K562 (cell line): ENCODE measurements around the gene POLL. TPM values are rescaled to one million over a fixed set of nuclear protein-coding genes. Genes with fewer than 3 reads are reported as not detected.

Source experiments
- ARID1B ChIP-seq: fragments of 450-650 bp; IDR thresholded peaks from 2 replicates; pipeline ENCODE4 v1.6.1; 2016; ENCODE audit warnings: antibody characterized with exemption, mild to moderate bottlenecking, inconsistent platforms
- CUX1 ChIP-seq: fragments of 200-800 bp; sonication (Bioruptor generic); IDR thresholded peaks from 2 replicates; pipeline ENCODE4 v1.6.1; 2016; ENCODE audit warnings: missing genetic modification characterization, missing compliant biosample characterization
- FOXO4 ChIP-seq: fragments of 450-650 bp; formaldehyde crosslinking; IDR thresholded peaks from 2 replicates; pipeline ENCODE4 v1.4.0; 2020; ENCODE audit warnings: mild to moderate bottlenecking, moderate library complexity
- HNRNPH1 ChIP-seq: fragments of 200-400 bp; formaldehyde crosslinking; optimal IDR thresholded peaks from 2 replicates; pipeline ENCODE3; 2017; ENCODE audit warnings: low read depth, mild to moderate bottlenecking, low read length, moderate library complexity
- LARP7 ChIP-seq: fragments of 450-650 bp; IDR thresholded peaks from 2 replicates; pipeline ENCODE4 v1.6.1; 2016
- NFIC ChIP-seq: fragments of 450-650 bp; IDR thresholded peaks from 2 replicates; pipeline ENCODE4 v1.6.1; 2017; ENCODE audit warnings: mild to moderate bottlenecking, inconsistent platforms
- NFIX ChIP-seq: fragments of 250-450 bp; sonication (Bioruptor Pico); IDR thresholded peaks from 2 replicates; pipeline ENCODE4 v1.4.0; 2020; ENCODE audit warnings: low read depth, mild to moderate bottlenecking, moderate library complexity
- PBX2 ChIP-seq, 2 experiments: IDR thresholded peaks in 1 of 2; conservative IDR thresholded peaks in 1 of 2; 2 replicates each; pipeline ENCODE4 v1.6.1; 2016; ENCODE audit warnings: low read depth in 2 of 2, mild to moderate bottlenecking in 1 of 2, missing compliant biosample characterization in 1 of 2, missing genetic modification characterization in 1 of 2, moderate library complexity in 1 of 2
- PKNOX1 ChIP-seq: fragments of 450-650 bp; IDR thresholded peaks from 2 replicates; pipeline ENCODE4 v1.6.1; 2016
- RAD21 ChIP-seq, 2 experiments: fragments of 250-450 bp in 1 of 2; fragments of 450-650 bp in 1 of 2; sonication (Bioruptor Pico) in 1 of 2; formaldehyde crosslinking in 1 of 2; IDR thresholded peaks in 1 of 2; conservative IDR thresholded peaks in 1 of 2; 2 replicates each; pipeline versions ENCODE4 v1.4.0 to v1.8.0; 2020 to 2022; ENCODE audit warnings: mild to moderate bottlenecking in 2 of 2, moderate library complexity in 1 of 2
- RFX5 ChIP-seq: IDR thresholded peaks from 2 replicates; pipeline ENCODE4 v1.6.1; 2011; ENCODE audit warnings: low read depth, mild to moderate bottlenecking, improper control_type of control experiment, low read length
- SMAD1 ChIP-seq: fragments of 150-350 bp; IDR thresholded peaks from 2 replicates; pipeline ENCODE4 v1.6.1; 2014; ENCODE audit warnings: low read length, low read depth; ENCODE audit not compliant: partially characterized antibody
- STAT5B ChIP-seq: fragments of 250-450 bp; sonication (Bioruptor Pico); IDR thresholded peaks from 2 replicates; pipeline ENCODE4 v1.8.0; 2021; ENCODE audit warnings: mild to moderate bottlenecking, inconsistent platforms
- TEAD1 ChIP-seq, 2 experiments: fragments of 450-650 bp in 1 of 2; sonication (generic) in 1 of 2; formaldehyde crosslinking; IDR thresholded peaks; 2 replicates each; pipeline versions ENCODE4 v1.4.0 to v1.8.0; 2020 to 2022; ENCODE audit warnings: mild to moderate bottlenecking in 2 of 2, missing genetic modification reagents in 1 of 2
- TEAD4 ChIP-seq, 2 experiments: sonication (generic) in 1 of 2; formaldehyde crosslinking in 1 of 2; IDR thresholded peaks; 2 replicates each; pipeline versions ENCODE4 v1.6.1 to v1.8.0; 2012 to 2022; ENCODE audit warnings: borderline replicate concordance in 1 of 2, inconsistent platforms in 1 of 2, low read length in 1 of 2, mild to moderate bottlenecking in 1 of 2, missing genetic modification reagents in 1 of 2
- ZBED1 ChIP-seq: IDR thresholded peaks from 2 replicates; pipeline ENCODE4 v1.6.1; 2014
- ZNF274 ChIP-seq: IDR thresholded peaks from 2 replicates; pipeline ENCODE4 v1.6.1; 2011; ENCODE audit warnings: low read depth, mild to moderate bottlenecking, low read length, moderate library complexity, borderline replicate concordance
- polyA plus RNA-seq, 8 experiments: library from polyadenylated mRNA; depleted of rRNA in 4 of 8; stranded (reverse) in 5 of 8; unstranded in 3 of 8; fragments of >200 nt; fragmentation: Nextera tagmentation in 2 of 8; fragmentation: Illumina TruSeq in 1 of 8; extraction: Ambion mirVana in 2 of 8; extraction: Trizol in 1 of 8; gene quantifications; 2 replicates each; pipeline versions ENCODE4 v1.2.1 to v1.2.3, GENCODE V29; 2011 to 2014; ENCODE audit warnings: inconsistent platforms in 1 of 8, missing spikeins in 1 of 8
- total RNA-seq, 7 experiments: library from RNA; depleted of rRNA in 6 of 7; stranded (reverse); fragments of >200 nt in 6 of 7; fragmentation: Illumina TruSeq in 2 of 7; extraction: Trizol in 2 of 7; gene quantifications; 2 replicates each; pipeline versions ENCODE4 v1.2.1 to v1.2.3, GENCODE V29; 2011 to 2021; ENCODE audit warnings: low replicate concordance in 1 of 7

POLL gene
- total and polyA plus RNA-seq, 9 of the 15 experiments (the other 6 are each of a cell fraction or from before 2014, with no cell fraction given), result 1.2 to 18.7 (median 10.9) TPM

- TF ChIP-seq PBX2 (CRISPR knock-in tag; IDR thresholded peaks at IDR 0.05; ENCODE audit: low read depth) (no peak), PBX2 (tag; conservative IDR thresholded peaks at IDR 0.05; ENCODE audit: low read depth) (peak; percentile 84), RFX5 (no peak), TEAD1 (CRISPR knock-in tag; IDR thresholded peaks at IDR 0.05) (no peak), LARP7 (no peak), CUX1 (CRISPR knock-in tag) (no peak), STAT5B (CRISPR knock-in tag) (no peak), NFIC (peak; percentile 99), PKNOX1 (peak; percentile 68), SMAD1 (peak; percentile 93), FOXO4 (CRISPR knock-in tag) (no peak), ZNF274 (no peak), HNRNPH1 (no peak), ZBED1 (no peak), RAD21 (CRISPR knock-in tag; conservative IDR thresholded peaks at IDR 0.05 in 1 of 2, IDR thresholded peaks at IDR 0.05 in 1 of 2) (peak in 1 of 2 experiments; percentile 35; a peak in 1 of 4 replicates), ARID1B (peak; percentile 43; the same call in 1 of the 2 replicates), NFIX (peak; percentile 90), TEAD4 (IDR thresholded peaks at IDR 0.05; ENCODE audit: low read length) (no peak), TEAD4 (CRISPR knock-in tag; IDR thresholded peaks at IDR 0.05; ENCODE audit: borderline replicate concordance) (no peak)
Measured at GRCh38 chr10:101545898-101546297, 42.2 kb downstream of the POLL start (continued).
